A673 (cell line): ENCODE results near the gene EEFSEC.

Experiments
- CTCF ChIP-seq: fragments of 300-800, 200-600 bp; sonication (generic); conservative IDR thresholded peaks from 2 replicates; pipeline ENCODE4 v1.5.1; 2017; ENCODE audit warnings: low read depth, mild to moderate bottlenecking, antibody characterized with exemption, low read length, moderate library complexity, mixed read lengths
- EZH2 ChIP-seq: fragments of 200-600 bp; sonication (generic); IDR thresholded peaks from 2 replicates; pipeline ENCODE4 v1.6.1; 2017; ENCODE audit warnings: borderline replicate concordance, low read depth, mild to moderate bottlenecking, mixed read lengths, antibody characterized with exemption, low read length; ENCODE audit not compliant: poor library complexity, severe bottlenecking

DNA sequence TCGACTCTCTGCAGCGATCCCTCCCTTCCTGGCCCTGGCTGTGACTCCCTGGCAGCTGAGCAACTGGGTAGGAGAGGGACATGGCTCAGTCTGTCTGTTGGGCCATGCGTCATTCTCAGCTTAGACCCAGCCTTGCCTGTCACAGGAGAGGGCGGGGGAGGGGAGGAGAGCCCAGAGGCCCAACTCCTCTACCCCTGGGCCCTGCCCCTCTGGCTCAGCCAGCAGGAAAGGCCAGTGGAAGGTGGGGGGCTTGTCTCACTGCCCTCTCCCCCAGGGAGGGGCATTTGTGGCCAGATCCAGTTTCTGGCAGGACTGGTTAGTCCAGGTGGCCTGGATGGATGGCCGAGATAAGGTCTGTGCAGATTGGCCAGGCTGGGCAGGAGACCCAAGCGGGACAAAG is 281.8 kb downstream of the EEFSEC start:
- TF ChIP-seq CTCF (no peak), EZH2 (no peak)
